DND-41 (cell line): ENCODE measurements around the gene EID2.

ENCODE experiments used
- ATAC-seq: fragments of 200-7000 bp; cut with Tn5 transposase; 3 replicates; pipeline ENCODE4 v1.9.1; 2021; ENCODE audit warnings: low read depth; ENCODE audit not compliant: insufficient read depth
- DNase-seq: peaks from one replicate; pipeline ENCODE4 v3.0.0-alpha.2; 2020
- H2AFZ ChIP-seq: 2 replicates; pipeline ENCODE4 v1.6.0; 2012; ENCODE audit warnings: low read depth, low read length
- H3K27ac ChIP-seq: 2 replicates; pipeline ENCODE4 v1.5.1; 2012; ENCODE audit warnings: low read length, inconsistent platforms
- H3K27me3 ChIP-seq: fragments of 200-600 bp; sonication (generic); 2 replicates; pipeline ENCODE4 v1.6.0; 2012; ENCODE audit warnings: low read length, mild to moderate bottlenecking, inconsistent platforms; ENCODE audit not compliant: insufficient read depth, poor library complexity
- H3K36me3 ChIP-seq: 2 replicates; pipeline ENCODE4 v1.5.1; 2012; ENCODE audit warnings: low read length, inconsistent platforms; ENCODE audit not compliant: insufficient read depth
- H3K4me1 ChIP-seq: 2 replicates; pipeline ENCODE4 v1.5.1; 2012; ENCODE audit warnings: mild to moderate bottlenecking, low read length; ENCODE audit not compliant: insufficient read depth
- H3K4me2 ChIP-seq: 2 replicates; pipeline ENCODE4 v1.6.0; 2012; ENCODE audit warnings: mild to moderate bottlenecking, moderate library complexity, low read length, inconsistent platforms; ENCODE audit not compliant: insufficient read depth
- H3K4me3 ChIP-seq, 2 experiments: fragments of 200-600 bp in 1 of 2; shearing (Covaris generic) in 1 of 2; 2 replicates each; pipeline ENCODE4 v1.5.1; 2012 to 2016; ENCODE audit warnings: inconsistent platforms in 2 of 2, low read length in 2 of 2, mild to moderate bottlenecking in 2 of 2, low read depth in 1 of 2, moderate library complexity in 1 of 2
- H3K79me2 ChIP-seq: 2 replicates; pipeline ENCODE4 v1.6.0; 2012; ENCODE audit warnings: low read length, inconsistent platforms; ENCODE audit not compliant: insufficient read depth
- H3K9ac ChIP-seq: 2 replicates; pipeline ENCODE4 v1.6.0; 2012; ENCODE audit warnings: low read depth, mild to moderate bottlenecking, inconsistent platforms, low read length, moderate library complexity
- H3K9me3 ChIP-seq: 2 replicates; pipeline ENCODE4 v1.5.1; 2012; ENCODE audit warnings: low read length, moderate library complexity, mild to moderate bottlenecking, inconsistent platforms; ENCODE audit not compliant: insufficient read depth, severe bottlenecking
- H4K20me1 ChIP-seq: 2 replicates; pipeline ENCODE4 v1.6.0; 2012; ENCODE audit warnings: low read length; ENCODE audit not compliant: insufficient read depth
- CTCF ChIP-seq: IDR thresholded peaks from 2 replicates; pipeline ENCODE4 v1.5.1; 2012; ENCODE audit warnings: borderline replicate concordance, low read length, moderate library complexity, mild to moderate bottlenecking; ENCODE audit not compliant: poor library complexity, severe bottlenecking; ENCODE audit errors: extremely low read depth
- EZH2 ChIP-seq: IDR thresholded peaks from 3 replicates; pipeline ENCODE4 v1.6.1; 2012; ENCODE audit warnings: borderline replicate concordance, low read depth, mild to moderate bottlenecking, moderate library complexity, low read length, inconsistent platforms; ENCODE audit not compliant: severe bottlenecking

EID2 gene

GRCh38 chr19:39542206-39542605 lies 2.2 kb upstream of the EID2 start:
- no peak overlapping the region for H2AFZ ChIP-seq

GRCh38 chr19:39540333-39540673 lies 342 bp upstream of the EID2 start:
- no peak overlapping the region for H3K27ac ChIP-seq
- H3K4me3 ChIP-seq: peak overlapping the region in 1 of 2 experiments; percentile 79; a peak in 2 of 4 replicates
- no peak for DNase-seq
- H4K20me1 ChIP-seq: no peaks in the 10 kb centered on the region
- TF ChIP-seq EZH2 (no peak), CTCF (no peak)
- peaks cover 25% of the 10 kb centered on the region for H3K79me2 ChIP-seq
- peak overlapping the region; percentile 85 for H2AFZ ChIP-seq
- H3K36me3 ChIP-seq: no peaks in the 10 kb centered on the region
- ATAC-seq: no peak
- peaks cover 22% of the 10 kb centered on the region for H3K4me1 ChIP-seq
- no peaks in the 10 kb centered on the region for H3K27me3 ChIP-seq
- H3K9ac ChIP-seq: peak overlapping the region; percentile 84
- H3K9me3 ChIP-seq: no peaks in the 10 kb centered on the region
- peak overlapping the region; percentile 63 for H3K4me2 ChIP-seq

More at GRCh38 chr19:39542206-39542605, 2.2 kb upstream of the EID2 start:
- H3K9ac ChIP-seq: no peak overlapping the region
- ATAC-seq (no peak), DNase-seq (no peak)
- H4K20me1 ChIP-seq: no peaks in the 10 kb centered on the region
- peaks cover 5% of the 10 kb centered on the region for H3K27me3 ChIP-seq
- peaks cover 22% of the 10 kb centered on the region for H3K4me1 ChIP-seq
- H3K27ac ChIP-seq: no peak overlapping the region
- peaks cover 25% of the 10 kb centered on the region for H3K79me2 ChIP-seq
- no peaks in the 10 kb centered on the region for H3K36me3 ChIP-seq
- H3K4me3 ChIP-seq: no peak overlapping the region
- TF ChIP-seq CTCF (no peak), EZH2 (no peak)
- no peaks in the 10 kb centered on the region for H3K9me3 ChIP-seq
- no peak overlapping the region for H3K4me2 ChIP-seq

- Histone ChIP-seq H3K9ac (peak overlapping the region; percentile 84), H3K27me3 (no peaks in the 10 kb centered on the region), H3K27ac (peak overlapping the region; percentile 84), H3K4me3 (peak overlapping the region; percentile 49 to 79; a peak in 3 of 4 replicates), H3K4me2 (peak overlapping the region; percentile 63), H3K9me3 (no peaks in the 10 kb centered on the region), H4K20me1 (no peaks in the 10 kb centered on the region), H3K4me1 (peaks cover 22% of the 10 kb centered on the region), H3K79me2 (peaks cover 25% of the 10 kb centered on the region), H3K36me3 (no peaks in the 10 kb centered on the region), H2AFZ (peak overlapping the region; percentile 85)
- no peak for TF ChIP-seq EZH2
- no peak for TF ChIP-seq CTCF
- DNase-seq: no peak
- ATAC-seq: 0 out of 3 replicates have a peak, but pooled peaks have one; percentile 6
Observed at GRCh38 chr19:39539165-39539517, 820 bp downstream of the EID2 start.

- Histone ChIP-seq H3K9me3 (no peaks in the 10 kb centered on the region), H3K4me1 (peaks cover 39% of the 10 kb centered on the region), H3K27me3 (no peaks in the 10 kb centered on the region), H3K27ac (no peak overlapping the region), H3K9ac (no peak overlapping the region), H3K79me2 (peaks cover 43% of the 10 kb centered on the region), H3K4me2 (no peak overlapping the region), H2AFZ (no peak overlapping the region; the same call in 1 of the 2 replicates), H4K20me1 (peaks cover 3% of the 10 kb centered on the region; the same call in 1 of the 2 replicates), H3K36me3 (peaks cover 6% of the 10 kb centered on the region; the same call in 1 of the 2 replicates), H3K4me3 (no peak overlapping the region)
- TF ChIP-seq EZH2: no peak
- no peak for DNase-seq
- no peak for ATAC-seq
Observed at GRCh38 chr19:39533791-39534190, 6.2 kb downstream of the EID2 start.
